Activated T-helper 1 cell treated with anti-CD3 and anti-CD28 coated beads, Interleukin-2, amount 50 U/mL, for 16 hours (primary cell): Measurements from ENCODE around the gene LGALS4.
"Not testable (repeated sequence)": the region's sequence is repeated elsewhere in the genome, so short reads cannot be mapped to it uniquely, and the experiment has no call there.

ENCODE experiments used
- DNase-seq, 2 donors: peaks; one replicate each; pipeline ENCODE4 v3.0.0-alpha.2; 2020; ENCODE audit warnings: low read depth in 1 of 2, low spot score in 1 of 2

LGALS4 gene

GRCh38 chr19:38843175-38843758 lies 30.5 kb upstream of the LGALS4 start:
- no peak for DNase-seq

GRCh38 chr19:38842439-38843174 lies 29.9 kb upstream of the LGALS4 start:
- peak; percentile 24 to 43 for DNase-seq

- peak in 1 of 2 donors; percentile 26 for DNase-seq
Measured at GRCh38 chr19:38841787-38842438, 29.2 kb upstream of the LGALS4 start.

GRCh38 chr19:38841180-38841766 lies 28.5 kb upstream of the LGALS4 start:
- DNase-seq = no peak

GRCh38 chr19:38840583-38840968 lies 27.8 kb upstream of the LGALS4 start:
- no peak for DNase-seq

- DNase-seq = no peak
Measured at GRCh38 chr19:38839816-38840582, 27.3 kb upstream of the LGALS4 start.

- no peak for DNase-seq
Measured at GRCh38 chr19:38838986-38839761, 26.4 kb upstream of the LGALS4 start.

- peak in 1 of 2 donors; percentile 32 for DNase-seq
Measured at GRCh38 chr19:38838208-38838985, 25.7 kb upstream of the LGALS4 start.

GRCh38 chr19:38837656-38838121 lies 24.9 kb upstream of the LGALS4 start:
- no peak for DNase-seq

GRCh38 chr19:38836983-38837626 lies 24.4 kb upstream of the LGALS4 start:
- DNase-seq = no peak

GRCh38 chr19:38836159-38836982 lies 23.6 kb upstream of the LGALS4 start:
- no peak for DNase-seq

- no peak for DNase-seq
Measured at GRCh38 chr19:38834590-38834989, 21.8 kb upstream of the LGALS4 start.

- DNase-seq = no peak
Measured at GRCh38 chr19:38834104-38834490, 21.4 kb upstream of the LGALS4 start.

- no peak for DNase-seq
Measured at GRCh38 chr19:38833092-38833425, 20.3 kb upstream of the LGALS4 start.

- no peak for DNase-seq
Measured at GRCh38 chr19:38831142-38831605, 18.4 kb upstream of the LGALS4 start.

- no peak for DNase-seq
Measured at GRCh38 chr19:38830039-38830733, 17.4 kb upstream of the LGALS4 start.

- DNase-seq = not testable (repeated sequence)
Measured at GRCh38 chr19:38829203-38829602, 16.5 kb upstream of the LGALS4 start.
